NCI-H2171 treated with DMSO at 0.1 percent for 48 hours (cell line): ENCODE measurements around the gene CACNA2D3.
A peak's percentile ranks its signal among the peaks of the same experiment; 100 is the strongest.

Source experiments
- DNase-seq: peaks from one replicate; lab custom pipeline; 2025; lab: John Stamatoyannopoulos, UW

CACNA2D3 gene

GRCh38 chr3:54127499-54128056 is 5.2 kb downstream of the CACNA2D3 start:
- DNase-seq: no peak

GRCh38 chr3:54131026-54131605 is 8.8 kb downstream of the CACNA2D3 start:
- DNase-seq: no peak

- no peak for DNase-seq
Observed at GRCh38 chr3:54131890-54132289, 9.5 kb downstream of the CACNA2D3 start.

GRCh38 chr3:54132685-54133084 is 10.3 kb downstream of the CACNA2D3 start:
- DNase-seq: no peak

GRCh38 chr3:54133196-54133595 is 10.8 kb downstream of the CACNA2D3 start:
- no peak for DNase-seq

- DNase-seq: no peak
Observed at GRCh38 chr3:54134155-54134554, 11.8 kb downstream of the CACNA2D3 start.

- DNase-seq: no peak
Observed at GRCh38 chr3:54134713-54135112, 12.4 kb downstream of the CACNA2D3 start.

- peak; percentile 37 for DNase-seq
Observed at GRCh38 chr3:54137311-54137710, 15.0 kb downstream of the CACNA2D3 start.

GRCh38 chr3:54138937-54139547 is 16.7 kb downstream of the CACNA2D3 start:
- no peak for DNase-seq

GRCh38 chr3:54139630-54140029 is 17.3 kb downstream of the CACNA2D3 start:
- peak; percentile 58 for DNase-seq

GRCh38 chr3:54144284-54144683 is 21.9 kb downstream of the CACNA2D3 start:
- no peak for DNase-seq

- peak; percentile 22 for DNase-seq
Observed at GRCh38 chr3:54146506-54147239, 24.3 kb downstream of the CACNA2D3 start.

- no peak for DNase-seq
Observed at GRCh38 chr3:54150864-54151467, 28.6 kb downstream of the CACNA2D3 start.

GRCh38 chr3:54153477-54153876 is 31.1 kb downstream of the CACNA2D3 start:
- DNase-seq: no peak

- DNase-seq: no peak
Observed at GRCh38 chr3:54157860-54158259, 35.5 kb downstream of the CACNA2D3 start.

GRCh38 chr3:54159917-54160316 is 37.6 kb downstream of the CACNA2D3 start:
- DNase-seq: no peak

GRCh38 chr3:54163441-54163840 is 41.1 kb downstream of the CACNA2D3 start:
- DNase-seq: no peak

GRCh38 chr3:54164192-54164975 is 42.0 kb downstream of the CACNA2D3 start:
- DNase-seq: no peak

- no peak for DNase-seq
Observed at GRCh38 chr3:54165865-54166264, 43.5 kb downstream of the CACNA2D3 start.

GRCh38 chr3:54167999-54168398 is 45.6 kb downstream of the CACNA2D3 start:
- DNase-seq: no peak

GRCh38 chr3:54168451-54168850 is 46.1 kb downstream of the CACNA2D3 start:
- DNase-seq: no peak

- DNase-seq: no peak
Observed at GRCh38 chr3:54169524-54169923, 47.2 kb downstream of the CACNA2D3 start.
